GM12875 (cell line): ENCODE measurements around the gene SERGEF.
A peak's percentile ranks its signal among the peaks of the same experiment; 100 is the strongest.

Source experiments
- H3K4me3 ChIP-seq: one replicate; pipeline ENCODE4 v1.5.1; 2011; ENCODE audit warnings: low read depth, low read length, control low read depth
- CTCF ChIP-seq: IDR thresholded peaks from 2 replicates; pipeline ENCODE4 v1.5.1; 2011; ENCODE audit warnings: low read depth, mild to moderate bottlenecking, control low read depth, inconsistent platforms, low read length, moderate library complexity, borderline replicate concordance; ENCODE audit not compliant: insufficient read depth

SERGEF gene

GRCh38 chr11:17760102-17761029 is 252.5 kb downstream of the SERGEF start:
- TF ChIP-seq CTCF: peak; percentile 80
- no peak overlapping the region for H3K4me3 ChIP-seq

- no peak for TF ChIP-seq CTCF
- H3K4me3 ChIP-seq: no peak overlapping the region
Measured at GRCh38 chr11:17755891-17756290, 257.0 kb downstream of the SERGEF start.

- no peak for TF ChIP-seq CTCF
- H3K4me3 ChIP-seq: no peak overlapping the region
Measured at GRCh38 chr11:17753641-17754040, 259.2 kb downstream of the SERGEF start.

GRCh38 chr11:17753153-17753552 is 259.7 kb downstream of the SERGEF start:
- H3K4me3 ChIP-seq: no peak overlapping the region
- no peak for TF ChIP-seq CTCF

GRCh38 chr11:17752144-17752543 is 260.7 kb downstream of the SERGEF start:
- TF ChIP-seq CTCF: no peak
- H3K4me3 ChIP-seq: no peak overlapping the region

- no peak overlapping the region for H3K4me3 ChIP-seq
- no peak for TF ChIP-seq CTCF
Measured at GRCh38 chr11:17751558-17751957, 261.3 kb downstream of the SERGEF start.

GRCh38 chr11:17750801-17751165 is 262.1 kb downstream of the SERGEF start:
- TF ChIP-seq CTCF: no peak
- no peak overlapping the region for H3K4me3 ChIP-seq
